Left cardiac atrium (tissue), 4 donors: ENCODE measurements around the gene ACP2. TPM values are rescaled to one million over a fixed set of nuclear protein-coding genes. Genes with fewer than 3 reads are reported as not detected.

Source experiments
- ATAC-seq, 2 donors: fragments of 200-7000 bp; cut with Tn5 transposase; one replicate each; pipeline ENCODE4 v1.9.1; 2020; ENCODE audit warnings: mild to moderate bottlenecking in 2 of 2, moderate library complexity in 2 of 2
- DNase-seq: peaks from one replicate; pipeline ENCODE4 v3.0.0-alpha.2; 2020
- intact Hi-C, 2 donors: fragments of 100-400 bp; cut with DNase I; formaldehyde crosslinking; loops; one replicate each; pipeline versions ENCODE4 v1.14.1 to v1.15.1; 2022 to 2023
- total RNA-seq, 2 donors: library from RNA; stranded (reverse); fragmentation: NEBNext Ultra II Directional; extraction: Animal tissue kit (Norgen Biotek cat#: 25700); gene quantifications; one replicate each; pipeline ENCODE4 v1.2.1, GENCODE V29; 2021
- donor health status: DM: no; HTN: yes; CAD: no.
- donor health status: DM: no; HTN: yes; CAD: no; lungs with severe emphysema.
- donor health status: DM: yes; HTN: yes; CAD: no.
- donor health status: Dilated cardiomyopathy.

Gene ACP2
- total RNA-seq, 2 donors from 2014 or later, result 25.1 to 26.2 TPM

GRCh38 chr11:47251751-47252150 is 3.1 kb upstream of the ACP2 start:
- ATAC-seq (no peak), DNase-seq (no peak)
- intact Hi-C loops, result no loop called here

DNA sequence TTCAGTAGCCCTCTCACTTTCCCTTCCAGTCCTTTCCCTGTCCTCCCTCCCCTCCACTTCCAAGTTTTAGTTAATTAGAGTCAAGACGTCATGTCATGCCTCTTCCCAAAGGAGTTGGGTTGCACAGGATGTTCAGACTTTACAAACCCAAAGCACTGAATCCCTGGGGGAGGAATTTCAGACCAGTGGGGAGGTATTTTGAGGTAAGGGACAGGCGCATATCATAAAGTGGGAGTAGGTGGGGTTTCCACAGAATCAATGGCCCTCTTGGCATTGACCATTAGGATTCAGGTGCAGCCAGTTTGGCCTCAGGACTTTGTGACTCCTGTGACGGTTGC is 733 bp upstream of the ACP2 start:
- ATAC-seq (no peak), DNase-seq (no peak)
- intact Hi-C loops, result no loop called here

DNA sequence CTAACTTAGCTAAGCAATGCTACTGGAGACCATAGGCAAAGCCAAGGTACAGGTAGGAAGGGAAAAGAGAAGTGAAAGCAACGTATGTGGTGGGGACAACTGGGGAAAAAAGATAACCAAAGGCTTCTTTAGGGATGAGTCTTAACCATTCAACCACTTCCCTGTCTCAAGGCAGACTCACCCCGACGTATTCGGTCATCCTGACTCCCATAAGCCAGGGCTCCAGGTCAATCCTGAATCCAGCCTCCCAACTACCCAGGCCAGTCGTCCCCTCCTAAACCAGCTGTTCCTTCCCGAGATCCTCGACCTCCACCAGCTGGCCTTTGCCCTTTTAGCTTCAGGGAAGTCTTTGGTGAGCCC is 330 bp downstream of the ACP2 start:
- intact Hi-C loops, result no loop called here
- ATAC-seq, result peak; percentile 8 to 43
- no peak for DNase-seq

DNA sequence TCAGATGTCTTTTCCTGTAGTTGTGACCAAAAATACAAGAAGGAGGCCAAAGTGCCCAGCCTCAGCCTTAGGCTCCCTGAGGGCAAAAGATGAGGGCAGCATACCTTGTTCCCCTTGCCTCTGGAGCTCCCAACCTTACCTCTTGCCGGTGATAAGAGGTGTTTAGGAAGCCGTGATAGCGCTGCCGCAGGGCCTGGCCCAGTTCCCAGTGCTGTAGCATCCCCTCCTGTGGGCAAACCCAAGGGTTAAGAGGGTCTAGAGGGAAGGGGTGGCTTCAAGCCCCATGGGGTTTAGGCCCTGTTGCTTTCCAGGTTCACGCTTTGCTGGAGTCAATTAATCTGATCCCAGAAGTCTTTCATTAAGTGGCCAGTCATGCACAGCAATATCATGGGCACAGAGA is 1.1 kb downstream of the ACP2 start:
- no peak for ATAC-seq
- DNase-seq, result no peak
- intact Hi-C loops, result no loop called here

DNA sequence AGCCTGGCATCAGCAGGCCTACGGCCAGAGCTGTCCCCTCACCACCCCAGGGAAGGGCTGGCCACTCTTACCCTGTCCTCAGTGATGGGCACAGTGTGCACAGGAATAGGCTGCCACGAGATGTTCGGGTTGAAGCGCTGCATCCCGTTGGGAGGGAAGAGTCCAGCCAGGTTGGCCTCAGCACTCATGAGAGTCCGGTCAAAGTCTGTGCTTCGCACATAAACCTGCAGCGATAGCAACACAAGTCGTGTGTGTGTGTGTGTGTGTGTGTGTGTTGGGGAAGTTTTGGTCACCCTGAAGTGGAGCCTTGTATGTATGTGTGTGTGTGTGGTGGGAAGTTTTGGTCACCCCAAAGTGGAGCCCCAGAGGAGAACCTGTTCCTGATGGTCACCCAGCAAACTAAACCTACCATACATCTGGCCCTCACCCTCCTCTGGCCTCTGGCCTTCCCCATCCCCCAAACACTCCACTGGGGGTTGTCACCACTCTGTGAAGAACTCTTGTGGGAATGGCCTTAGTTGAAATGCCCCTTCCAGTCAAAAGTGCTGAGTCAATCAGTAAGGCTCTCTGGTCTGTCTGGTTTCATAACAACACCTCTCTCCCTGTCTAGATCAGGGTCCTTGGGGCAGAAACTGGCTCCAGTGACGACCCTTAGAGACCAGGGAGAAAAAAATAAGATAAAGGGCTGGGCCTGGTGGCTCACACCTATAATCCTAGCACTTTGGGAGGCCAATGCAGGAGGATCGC is 2.8 kb downstream of the ACP2 start:
- no peak for DNase-seq

DNA sequence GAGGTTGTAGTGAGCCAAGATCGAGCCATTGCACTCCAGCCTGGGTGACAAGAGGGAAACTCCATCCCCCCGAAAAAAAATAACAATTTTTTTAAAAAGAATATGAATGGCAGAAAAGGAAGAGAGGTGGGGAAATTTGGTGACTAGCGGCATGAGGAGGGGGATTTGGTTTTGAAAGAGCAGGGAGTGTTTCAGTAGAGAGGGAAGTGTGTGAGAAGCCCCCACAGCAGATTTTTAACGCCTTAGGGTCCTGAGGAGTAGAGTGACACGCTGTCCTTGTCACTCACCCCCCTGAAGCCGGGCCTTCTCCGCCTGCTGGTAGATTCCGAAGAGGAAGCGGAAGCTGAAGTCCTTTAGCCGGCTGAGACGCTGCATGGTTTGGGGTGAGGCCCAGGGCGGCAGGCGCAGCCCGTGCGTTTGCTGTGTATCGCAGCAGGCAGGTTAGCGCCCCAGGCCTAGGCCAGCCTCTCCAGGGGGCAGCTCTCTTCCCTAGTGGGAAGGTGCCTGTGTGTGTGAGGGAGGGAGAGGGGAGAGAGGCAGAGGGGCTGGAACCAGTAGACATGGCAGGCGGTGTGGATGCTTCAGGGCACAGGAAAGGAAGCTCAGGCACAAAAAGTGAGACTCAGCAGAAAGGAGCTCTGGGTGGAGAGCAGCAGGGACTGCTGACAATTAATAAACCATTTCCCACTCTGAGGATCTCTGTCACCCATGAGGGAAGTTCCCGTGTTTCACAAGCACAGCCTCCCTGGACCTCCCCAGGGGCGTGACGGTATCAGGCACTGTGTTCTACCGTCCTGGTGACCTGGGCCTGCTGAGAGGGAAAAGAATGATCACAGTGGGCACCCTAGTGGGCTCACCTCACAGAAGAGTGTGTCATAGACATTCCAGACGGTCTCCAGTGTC is 3.9 kb downstream of the ACP2 start:
- peak in 1 of 2 donors; percentile 40 for ATAC-seq
- no peak for DNase-seq
- intact Hi-C loops, result no loop called here

More for the DNA sequence above, 2.8 kb downstream of the ACP2 start:
- ATAC-seq, result no peak
- intact Hi-C loops, result no loop called here

- intact Hi-C loops, result no loop called here
- no peak for DNase-seq
These were observed 5.2 kb downstream of the ACP2 start for GRCh38 chr11:47243454-47243853.

DNA sequence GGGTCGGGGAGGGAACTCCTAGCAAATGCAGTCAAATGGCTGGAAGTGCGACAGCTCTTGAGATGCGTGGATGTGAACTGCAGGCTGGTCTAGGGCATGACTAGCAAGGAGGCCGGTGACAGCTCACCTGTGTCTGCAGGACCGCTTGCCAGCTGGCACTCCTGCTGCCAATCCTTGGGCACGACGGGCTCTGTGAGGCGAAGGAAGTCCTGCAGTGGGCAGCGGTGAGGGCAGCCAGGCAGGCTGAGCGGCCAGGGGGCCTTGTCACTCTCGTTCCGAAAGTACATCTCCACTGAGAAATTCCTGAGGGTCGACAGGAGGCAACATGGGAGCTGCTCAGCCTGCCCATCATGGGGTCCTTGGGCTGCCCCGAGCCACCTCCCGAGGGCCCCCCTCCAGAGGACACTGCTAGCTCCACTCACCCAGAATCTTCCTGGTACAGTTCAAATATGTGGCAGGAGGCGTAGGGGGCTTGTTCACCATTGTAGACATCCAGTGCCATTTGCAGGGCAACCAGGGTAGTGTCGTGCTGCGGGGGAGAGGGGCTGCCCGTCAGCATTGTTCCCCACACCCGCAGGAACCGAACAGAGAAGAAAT is 5.9 kb downstream of the ACP2 start:
- intact Hi-C loops, result no loop called here
- ATAC-seq (no peak), DNase-seq (no peak)

More at GRCh38 chr11:47243454-47243853, 5.2 kb downstream of the ACP2 start:
- no peak for ATAC-seq

GRCh38 chr11:47241841-47242301 is 6.7 kb downstream of the ACP2 start:
- intact Hi-C loops, result no loop called here
- DNase-seq, result no peak
- peak in 1 of 2 donors; percentile 20 for ATAC-seq

- intact Hi-C loops, result no loop called here
- no peak for DNase-seq
- no peak for ATAC-seq
These were observed 8.8 kb downstream of the ACP2 start for GRCh38 chr11:47239852-47240251.

- intact Hi-C loops, result no loop called here
- DNase-seq, result no peak
- ATAC-seq, result no peak
These were observed 12.1 kb downstream of the ACP2 start for GRCh38 chr11:47236482-47236881.

GRCh38 chr11:47235163-47235562 is 13.5 kb downstream of the ACP2 start:
- intact Hi-C loops, result no loop called here
- no peak for DNase-seq
- ATAC-seq, result no peak

DNA sequence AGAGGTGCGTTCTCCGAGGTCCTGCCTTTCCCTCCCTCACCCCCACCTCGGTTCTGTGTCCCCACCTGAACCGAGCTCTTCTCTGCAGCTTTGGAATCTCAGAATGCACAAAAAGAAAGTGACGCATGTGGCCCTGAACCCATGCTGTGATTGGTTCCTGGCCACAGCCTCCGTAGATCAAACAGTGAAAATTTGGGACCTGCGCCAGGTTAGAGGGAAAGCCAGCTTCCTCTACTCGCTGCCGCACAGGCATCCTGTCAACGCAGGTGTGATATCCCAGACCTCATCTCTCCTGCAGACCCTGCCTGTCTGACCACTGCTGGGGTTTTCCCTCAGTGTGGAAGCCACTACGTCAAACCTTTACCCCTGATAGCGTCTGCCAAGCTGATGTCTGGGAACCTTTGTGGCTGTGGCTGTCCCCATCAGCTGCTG is 13.9 kb downstream of the ACP2 start:
- peak in 1 of 2 donors; percentile 21 for ATAC-seq
- intact Hi-C loops, result no loop called here
- peak; percentile 40 for DNase-seq

- DNase-seq (no peak), ATAC-seq (peak; percentile 59 to 77)
- intact Hi-C loops, result no loop called here
These were observed 14.5 kb downstream of the ACP2 start for GRCh38 chr11:47233989-47234668.

DNA sequence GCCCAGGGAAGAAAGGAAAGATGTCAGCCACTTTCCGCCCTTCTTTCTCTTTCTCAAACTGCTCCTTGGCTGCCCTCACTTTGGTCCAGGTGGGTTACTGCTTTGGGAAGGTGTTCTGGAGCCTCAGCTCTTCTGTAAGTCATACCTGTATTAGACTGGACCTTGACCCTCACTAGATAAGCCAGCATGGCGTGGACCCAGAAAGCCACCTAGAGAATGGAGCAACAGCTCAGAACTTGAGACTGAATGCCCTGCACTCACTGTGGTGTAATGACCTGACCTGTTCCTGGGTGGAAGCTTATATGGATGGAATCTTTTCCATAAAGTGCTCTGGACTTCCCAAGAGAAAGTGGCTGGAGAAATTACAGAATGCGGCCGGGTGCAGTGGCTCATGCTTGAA is 15.6 kb downstream of the ACP2 start:
- ATAC-seq, result no peak
- intact Hi-C loops, result no loop called here
- DNase-seq, result no peak

GRCh38 chr11:47229161-47229560 is 19.5 kb downstream of the ACP2 start:
- ATAC-seq, result no peak
- intact Hi-C loops, result no loop called here
- DNase-seq, result no peak

DNA sequence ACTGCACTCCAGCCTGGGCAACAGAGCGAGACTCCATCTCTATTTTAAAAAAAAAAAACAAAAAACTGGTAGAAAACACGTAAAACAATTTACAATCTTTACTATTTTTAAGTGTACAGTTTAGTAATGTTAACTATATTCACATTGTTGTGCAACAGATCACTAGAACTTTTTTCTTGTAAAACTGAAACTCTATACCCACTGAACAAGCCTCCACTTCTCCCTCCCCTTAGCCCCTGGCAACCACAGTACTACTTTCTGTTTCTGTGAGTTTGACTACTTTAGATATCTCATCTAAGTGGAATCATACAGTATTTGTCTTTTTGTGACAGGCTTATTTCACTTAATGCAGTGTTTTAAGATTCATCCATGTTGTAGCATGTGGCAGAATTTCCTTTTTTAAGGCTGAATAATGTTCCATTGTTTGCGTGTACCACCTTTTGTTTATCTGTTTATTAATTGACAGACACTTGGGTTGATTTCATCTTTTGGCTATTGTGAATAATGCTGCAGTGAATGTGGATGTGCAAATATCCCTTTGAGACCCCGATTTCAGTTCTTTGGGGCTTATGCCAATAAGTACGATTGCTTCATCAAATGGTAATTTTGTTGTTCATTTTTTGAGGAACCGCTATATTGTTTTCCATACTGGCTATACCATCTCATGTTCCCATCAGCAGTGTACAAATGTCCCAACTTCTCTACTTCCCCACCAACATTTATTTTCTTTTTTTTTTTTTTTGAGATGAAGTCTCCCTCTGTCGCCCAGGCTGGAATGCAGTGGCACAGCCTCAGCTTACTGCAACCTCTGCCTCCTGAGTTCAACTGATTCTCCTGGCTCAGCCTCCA is 22.8 kb downstream of the ACP2 start:
- no peak for ATAC-seq
- intact Hi-C loops, result no loop called here

DNA sequence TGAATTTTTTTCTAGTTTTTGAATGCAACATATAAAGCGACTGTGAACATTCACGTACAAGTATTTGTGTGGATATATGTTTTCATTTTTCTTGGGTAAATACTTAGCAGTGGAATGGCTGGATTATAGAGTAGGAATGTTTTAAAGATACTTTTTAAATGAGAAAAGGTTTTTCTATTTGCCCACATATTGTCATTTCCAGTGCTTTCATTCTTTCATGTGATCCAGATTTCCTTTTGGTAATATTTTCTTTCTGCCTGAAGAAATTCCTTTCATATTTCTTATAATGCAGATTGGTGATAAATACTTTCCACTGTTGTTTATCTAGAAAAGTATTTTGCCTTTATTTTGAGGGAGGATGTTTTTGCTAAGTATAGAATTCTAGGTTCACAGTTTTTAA is 25.9 kb downstream of the ACP2 start:
- intact Hi-C loops, result no loop called here
- no peak for DNase-seq
- ATAC-seq, result no peak

More for the DNA sequence above, 22.8 kb downstream of the ACP2 start:
- no peak for DNase-seq

DNA sequence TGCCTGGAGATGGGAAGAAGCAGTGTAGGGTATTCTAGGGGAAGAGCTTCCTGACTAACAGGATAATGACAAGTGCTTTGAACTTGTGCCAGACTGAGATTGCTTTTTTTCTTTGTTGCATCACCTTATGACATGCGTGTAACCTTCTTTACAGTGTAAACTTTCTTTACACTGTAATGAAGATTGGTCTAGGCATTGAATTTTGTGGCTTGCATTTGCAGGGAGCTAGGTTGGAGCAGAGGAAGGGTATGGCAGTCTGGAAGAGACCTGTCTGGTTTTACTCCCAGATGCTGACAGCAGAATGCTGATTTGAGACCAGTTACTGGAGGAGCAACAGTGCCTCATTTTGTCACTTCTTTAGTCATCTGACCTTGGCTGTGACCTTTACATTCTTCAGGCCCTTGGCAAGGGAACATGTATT is 28.2 kb downstream of the ACP2 start:
- DNase-seq, result no peak
- intact Hi-C loops, result no loop called here

More for the DNA sequence above, 28.2 kb downstream of the ACP2 start:
- peak in 1 of 2 donors; percentile 57 for ATAC-seq
